ENCODE data around the gene ABCG4. TPM values are rescaled to one million over a fixed set of nuclear protein-coding genes. Genes with fewer than 3 reads are reported as not detected.
A peak's percentile ranks its signal among the peaks of the same experiment; 100 is the strongest.

Gene ABCG4
- total and polyA plus RNA-seq, 5 donors from 2014 or later, result not detected

- H3K36me3 Mint-ChIP-seq, result peaks cover 32% of the 10 kb centered on the region
- H3K27ac Mint-ChIP-seq, result peak overlapping the region in 1 of 3 donors; percentile 10
- peaks cover 14 to 51% (median 40%) of the 10 kb centered on the region in 4 donors for H3K4me1 Mint-ChIP-seq
- Histone ChIP-seq H3K36me3 (ENCODE audit: control insufficient read depth, insufficient read depth, low read length) (peaks cover 40% of the 10 kb centered on the region), H3K27ac (ENCODE audit: insufficient read depth, low read length, poor library complexity, severe bottlenecking) (no peak overlapping the region), H3K4me3 (ENCODE audit: low read depth, low read length) (no peak overlapping the region), H3K9me3 (ENCODE audit: control insufficient read depth in 2 of 2, low read length in 2 of 2) (no peaks in the 10 kb centered on the region), H3K4me1 (ENCODE audit: control insufficient read depth, insufficient read depth, low read length, poor library complexity, severe bottlenecking) (peaks cover 45% of the 10 kb centered on the region), H3K27me3 (ENCODE audit: control insufficient read depth, insufficient read depth, low read length) (no peaks in the 10 kb centered on the region)
- DNase-seq, result no peak
- no peak for ATAC-seq (ENCODE audit: low read depth in 2 of 2)
- H3K4me3 Mint-ChIP-seq, result peak overlapping the region in 1 of 4 donors; percentile 98
- H3K27me3 Mint-ChIP-seq, result no peaks in the 10 kb centered on the region
- H3K9me3 Mint-ChIP-seq, result no peaks in the 10 kb centered on the region
These were observed 37.4 kb upstream of the ABCG4 start for GRCh38 chr11:119111361-119111925.

- H3K9me3 Mint-ChIP-seq, result no peaks in the 10 kb centered on the region
These were observed 36.4 kb upstream of the ABCG4 start for GRCh38 chr11:119112314-119113020.

GRCh38 chr11:119113716-119114115, 35.1 kb upstream of the ABCG4 start:
- H3K36me3 Mint-ChIP-seq, result peaks cover 39% of the 10 kb centered on the region
- H3K4me3 Mint-ChIP-seq, result peak overlapping the region in 1 of 4 donors; percentile 47

More at GRCh38 chr11:119112314-119113020, 36.4 kb upstream of the ABCG4 start:
- DNase-seq (no peak), ATAC-seq (ENCODE audit: low read depth in 2 of 2) (no peak)
- Histone ChIP-seq H3K4me1 (ENCODE audit: control insufficient read depth, insufficient read depth, low read length, poor library complexity, severe bottlenecking) (peaks cover 38% of the 10 kb centered on the region), H3K9me3 (ENCODE audit: control insufficient read depth in 2 of 2, low read length in 2 of 2) (no peaks in the 10 kb centered on the region), H3K36me3 (ENCODE audit: control insufficient read depth, insufficient read depth, low read length) (peaks cover 49% of the 10 kb centered on the region), H3K4me3 (ENCODE audit: low read depth, low read length) (no peak overlapping the region), H3K27me3 (ENCODE audit: control insufficient read depth, insufficient read depth, low read length) (no peaks in the 10 kb centered on the region), H3K27ac (ENCODE audit: insufficient read depth, low read length, poor library complexity, severe bottlenecking) (no peak overlapping the region)
- peak overlapping the region; percentile 5 to 33 (median 15) for H3K27ac Mint-ChIP-seq
- H3K27me3 Mint-ChIP-seq, result no peaks in the 10 kb centered on the region
- peaks cover 18 to 52% (median 38%) of the 10 kb centered on the region in 4 donors for H3K4me1 Mint-ChIP-seq
- peak overlapping the region in 1 of 4 donors; percentile 98 for H3K4me3 Mint-ChIP-seq
- peaks cover 39% of the 10 kb centered on the region for H3K36me3 Mint-ChIP-seq

GRCh38 chr11:119114351-119114750, 34.5 kb upstream of the ABCG4 start:
- Mint-ChIP-seq H3K27me3 (no peaks in the 10 kb centered on the region), H3K9me3 (no peaks in the 10 kb centered on the region), H3K4me3 (peak overlapping the region in 1 of 4 donors; percentile 47), H3K36me3 (peaks cover 39% of the 10 kb centered on the region), H3K27ac (no peak overlapping the region), H3K4me1 (peaks cover 14 to 38% (median 25%) of the 10 kb centered on the region in 4 donors)
- DNase-seq, result no peak
- Histone ChIP-seq H3K27me3 (ENCODE audit: control insufficient read depth, insufficient read depth, low read length) (no peaks in the 10 kb centered on the region), H3K4me1 (ENCODE audit: control insufficient read depth, insufficient read depth, low read length, poor library complexity, severe bottlenecking) (peaks cover 23% of the 10 kb centered on the region), H3K27ac (ENCODE audit: insufficient read depth, low read length, poor library complexity, severe bottlenecking) (no peak overlapping the region), H3K9me3 (ENCODE audit: control insufficient read depth in 2 of 2, low read length in 2 of 2) (no peaks in the 10 kb centered on the region), H3K4me3 (ENCODE audit: low read depth, low read length) (no peak overlapping the region), H3K36me3 (ENCODE audit: control insufficient read depth, insufficient read depth, low read length) (peaks cover 52% of the 10 kb centered on the region)
- ATAC-seq (ENCODE audit: low read depth in 2 of 2), result no peak

More at GRCh38 chr11:119113716-119114115, 35.1 kb upstream of the ABCG4 start:
- peaks cover 19 to 44% (median 32%) of the 10 kb centered on the region in 4 donors for H3K4me1 Mint-ChIP-seq
- no peaks in the 10 kb centered on the region for H3K27me3 Mint-ChIP-seq
- peaks cover 52% of the 10 kb centered on the region for H3K36me3 ChIP-seq (ENCODE audit: control insufficient read depth, insufficient read depth, low read length)
- H3K9me3 ChIP-seq (ENCODE audit: control insufficient read depth in 2 of 2, low read length in 2 of 2), result no peaks in the 10 kb centered on the region
- ATAC-seq (ENCODE audit: low read depth in 2 of 2), result no peak
- H3K4me1 ChIP-seq (ENCODE audit: control insufficient read depth, insufficient read depth, low read length, poor library complexity, severe bottlenecking), result peaks cover 29% of the 10 kb centered on the region
- H3K4me3 ChIP-seq (ENCODE audit: low read depth, low read length), result no peak overlapping the region
- H3K27me3 ChIP-seq (ENCODE audit: control insufficient read depth, insufficient read depth, low read length), result no peaks in the 10 kb centered on the region
- H3K9me3 Mint-ChIP-seq, result no peaks in the 10 kb centered on the region
- no peak overlapping the region for H3K27ac Mint-ChIP-seq
- DNase-seq, result no peak
- H3K27ac ChIP-seq (ENCODE audit: insufficient read depth, low read length, poor library complexity, severe bottlenecking), result no peak overlapping the region

- DNase-seq (peak in 2 of 3 donors; percentile 33 to 56), ATAC-seq (ENCODE audit: low read depth in 2 of 2) (peak; percentile 27 to 75)
- Histone ChIP-seq H3K27ac (ENCODE audit: insufficient read depth, low read length, poor library complexity, severe bottlenecking) (peak overlapping the region; percentile 51), H3K27me3 (ENCODE audit: control insufficient read depth, insufficient read depth, low read length) (no peaks in the 10 kb centered on the region), H3K9me3 (ENCODE audit: control insufficient read depth in 2 of 2, low read length in 2 of 2) (no peaks in the 10 kb centered on the region), H3K4me1 (ENCODE audit: control insufficient read depth, insufficient read depth, low read length, poor library complexity, severe bottlenecking) (peaks cover 16% of the 10 kb centered on the region), H3K4me3 (ENCODE audit: low read depth, low read length) (peak overlapping the region; percentile 24), H3K36me3 (ENCODE audit: control insufficient read depth, insufficient read depth, low read length) (peaks cover 49% of the 10 kb centered on the region)
- H3K36me3 Mint-ChIP-seq, result peaks cover 35% of the 10 kb centered on the region
- H3K27me3 Mint-ChIP-seq, result no peaks in the 10 kb centered on the region
- H3K4me3 Mint-ChIP-seq, result peak overlapping the region; percentile 52 to 91 (median 81)
- peak overlapping the region; percentile 88 to 94 (median 91) for H3K27ac Mint-ChIP-seq
- H3K9me3 Mint-ChIP-seq, result no peaks in the 10 kb centered on the region
- H3K4me1 Mint-ChIP-seq, result peaks cover 10 to 32% (median 22%) of the 10 kb centered on the region in 4 donors
These were observed 33.2 kb upstream of the ABCG4 start for GRCh38 chr11:119115484-119116234.

- no peak overlapping the region for H3K4me3 ChIP-seq (ENCODE audit: low read depth, low read length)
- peak overlapping the region; percentile 51 for H3K27ac ChIP-seq (ENCODE audit: insufficient read depth, low read length, poor library complexity, severe bottlenecking)
- no peaks in the 10 kb centered on the region for H3K27me3 ChIP-seq (ENCODE audit: control insufficient read depth, insufficient read depth, low read length)
- ATAC-seq (ENCODE audit: low read depth in 2 of 2) (no peak), DNase-seq (no peak)
- H3K9me3 ChIP-seq (ENCODE audit: control insufficient read depth in 2 of 2, low read length in 2 of 2), result no peaks in the 10 kb centered on the region
- peaks cover 10 to 37% (median 26%) of the 10 kb centered on the region in 4 donors for H3K4me1 Mint-ChIP-seq
- H3K36me3 ChIP-seq (ENCODE audit: control insufficient read depth, insufficient read depth, low read length), result peaks cover 44% of the 10 kb centered on the region
- H3K4me1 ChIP-seq (ENCODE audit: control insufficient read depth, insufficient read depth, low read length, poor library complexity, severe bottlenecking), result peaks cover 21% of the 10 kb centered on the region
- H3K4me3 Mint-ChIP-seq, result peak overlapping the region in 2 of 4 donors; percentile 29 to 85
- no peaks in the 10 kb centered on the region for H3K9me3 Mint-ChIP-seq
- H3K27ac Mint-ChIP-seq, result peak overlapping the region in 2 of 3 donors; percentile 88 to 94
- H3K27me3 Mint-ChIP-seq, result no peaks in the 10 kb centered on the region
- peaks cover 35% of the 10 kb centered on the region for H3K36me3 Mint-ChIP-seq
These were observed 32.6 kb upstream of the ABCG4 start for GRCh38 chr11:119116235-119116594.

- peaks cover 10 to 35% (median 25%) of the 10 kb centered on the region in 4 donors for H3K4me1 Mint-ChIP-seq
- no peak for DNase-seq
- ATAC-seq (ENCODE audit: low read depth in 2 of 2), result no peak
These were observed 32.3 kb upstream of the ABCG4 start for GRCh38 chr11:119116601-119117000.

More at GRCh38 chr11:119116601-119117000, 32.3 kb upstream of the ABCG4 start:
- Histone ChIP-seq H3K36me3 (ENCODE audit: control insufficient read depth, insufficient read depth, low read length) (peaks cover 40% of the 10 kb centered on the region), H3K9me3 (ENCODE audit: control insufficient read depth in 2 of 2, low read length in 2 of 2) (no peaks in the 10 kb centered on the region), H3K4me3 (ENCODE audit: low read depth, low read length) (no peak overlapping the region), H3K27ac (ENCODE audit: insufficient read depth, low read length, poor library complexity, severe bottlenecking) (no peak overlapping the region), H3K4me1 (ENCODE audit: control insufficient read depth, insufficient read depth, low read length, poor library complexity, severe bottlenecking) (peaks cover 21% of the 10 kb centered on the region), H3K27me3 (ENCODE audit: control insufficient read depth, insufficient read depth, low read length) (no peaks in the 10 kb centered on the region)
- Mint-ChIP-seq H3K9me3 (no peaks in the 10 kb centered on the region), H3K27me3 (no peaks in the 10 kb centered on the region), H3K36me3 (peaks cover 31% of the 10 kb centered on the region), H3K4me3 (no peak overlapping the region), H3K27ac (peak overlapping the region in 1 of 3 donors; percentile 66)
